Nephron (organoid): ENCODE data around the gene SGSH.
"Not testable (repeated sequence)": the region's sequence is repeated elsewhere in the genome, so short reads cannot be mapped to it uniquely, and the experiment has no call there.

ENCODE experiments used
- H3K27ac Mint-ChIP-seq, 3 experiments: 2 replicates each; pipeline ENCODE4 v1.8.0; 2020; ENCODE audit warnings: mixed read lengths in 3 of 3, mild to moderate bottlenecking in 2 of 3, moderate library complexity in 1 of 3
- H3K27me3 Mint-ChIP-seq: 2 replicates; pipeline ENCODE4 v1.8.0; 2021; ENCODE audit warnings: low read depth, mild to moderate bottlenecking, moderate library complexity, mixed read lengths
- H3K36me3 Mint-ChIP-seq: 2 replicates; pipeline ENCODE4 v1.8.0; 2020; ENCODE audit warnings: low read depth, mixed read lengths
- H3K4me1 Mint-ChIP-seq: 2 replicates; pipeline ENCODE4 v1.8.0; 2020; ENCODE audit warnings: mixed read lengths
- H3K4me3 Mint-ChIP-seq, 3 experiments: 2 replicates each; pipeline ENCODE4 v1.8.0; 2020; ENCODE audit warnings: mild to moderate bottlenecking in 3 of 3, mixed read lengths in 3 of 3, moderate library complexity in 2 of 3
- H3K9me3 Mint-ChIP-seq: 2 replicates; pipeline ENCODE4 v1.8.0; 2020; ENCODE audit warnings: mixed read lengths
- TF ChIP-seq, protein P1 (sequence below), 3 experiments: fragments of 200-600 bp; sonication (generic); IDR thresholded peaks; one replicate each; pipeline ENCODE4 v1.5.0; 2021; ENCODE audit warnings: antibody characterized with exemption in 3 of 3; ENCODE audit not compliant: unreplicated experiment in 3 of 3

Gene SGSH

DNA sequence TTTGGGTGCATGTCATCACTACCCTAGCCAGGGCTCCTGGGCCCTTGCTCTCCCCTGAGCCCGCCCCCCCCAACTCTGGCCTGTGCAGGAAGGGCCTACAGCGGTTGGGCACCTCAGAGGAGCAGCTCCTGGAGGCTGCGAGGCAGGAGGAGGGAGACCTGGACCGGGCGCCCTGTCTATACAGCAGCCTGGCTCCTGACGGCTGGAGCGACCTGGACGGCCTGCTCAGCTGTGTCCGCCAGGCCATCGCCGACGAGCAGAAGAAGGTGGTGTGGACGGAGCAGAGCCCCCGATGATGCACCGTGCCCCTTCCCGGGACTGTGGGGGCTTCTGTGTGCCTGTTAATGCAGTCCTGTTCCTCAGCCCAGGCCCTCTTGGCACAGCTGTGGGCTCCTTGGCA, 12.1 kb downstream of the SGSH start:
- no peak overlapping the region for H3K4me3 Mint-ChIP-seq
- H3K9me3 Mint-ChIP-seq = no peaks in the 10 kb centered on the region
- H3K27ac Mint-ChIP-seq = no peak overlapping the region
- TF ChIP-seq, protein P1, sequence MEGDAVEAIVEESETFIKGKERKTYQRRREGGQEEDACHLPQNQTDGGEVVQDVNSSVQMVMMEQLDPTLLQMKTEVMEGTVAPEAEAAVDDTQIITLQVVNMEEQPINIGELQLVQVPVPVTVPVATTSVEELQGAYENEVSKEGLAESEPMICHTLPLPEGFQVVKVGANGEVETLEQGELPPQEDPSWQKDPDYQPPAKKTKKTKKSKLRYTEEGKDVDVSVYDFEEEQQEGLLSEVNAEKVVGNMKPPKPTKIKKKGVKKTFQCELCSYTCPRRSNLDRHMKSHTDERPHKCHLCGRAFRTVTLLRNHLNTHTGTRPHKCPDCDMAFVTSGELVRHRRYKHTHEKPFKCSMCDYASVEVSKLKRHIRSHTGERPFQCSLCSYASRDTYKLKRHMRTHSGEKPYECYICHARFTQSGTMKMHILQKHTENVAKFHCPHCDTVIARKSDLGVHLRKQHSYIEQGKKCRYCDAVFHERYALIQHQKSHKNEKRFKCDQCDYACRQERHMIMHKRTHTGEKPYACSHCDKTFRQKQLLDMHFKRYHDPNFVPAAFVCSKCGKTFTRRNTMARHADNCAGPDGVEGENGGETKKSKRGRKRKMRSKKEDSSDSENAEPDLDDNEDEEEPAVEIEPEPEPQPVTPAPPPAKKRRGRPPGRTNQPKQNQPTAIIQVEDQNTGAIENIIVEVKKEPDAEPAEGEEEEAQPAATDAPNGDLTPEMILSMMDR (IDR thresholded peaks at IDR 0.05; ENCODE audit: unreplicated experiment in 3 of 3) = no peak
- H3K27me3 Mint-ChIP-seq = no peaks in the 10 kb centered on the region
- H3K4me1 Mint-ChIP-seq = no peaks in the 10 kb centered on the region
- H3K36me3 Mint-ChIP-seq = peaks cover 9% of the 10 kb centered on the region

DNA sequence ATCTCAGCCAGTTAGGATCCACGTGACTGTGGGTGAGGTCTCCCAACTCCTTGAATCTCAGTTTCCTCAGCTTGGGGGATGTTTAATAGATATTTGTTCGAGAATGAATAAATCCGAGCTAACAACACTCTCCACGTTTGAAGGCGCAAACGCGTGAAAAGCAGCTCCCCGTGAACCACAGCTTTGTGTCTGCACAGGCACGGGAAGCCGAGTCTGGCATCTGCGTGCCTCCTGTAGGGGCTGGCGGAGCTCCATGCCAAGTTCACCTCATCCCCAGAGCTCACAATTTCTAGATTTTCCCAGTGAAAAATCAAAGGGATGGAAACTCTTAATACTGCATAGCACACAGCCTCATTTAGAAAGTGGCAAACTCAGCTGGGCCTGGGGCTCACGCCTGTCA, 14.3 kb downstream of the SGSH start:
- no peaks in the 10 kb centered on the region for H3K9me3 Mint-ChIP-seq
- H3K4me1 Mint-ChIP-seq = no peaks in the 10 kb centered on the region
- H3K36me3 Mint-ChIP-seq = peaks cover 8% of the 10 kb centered on the region
- no peak overlapping the region for H3K27ac Mint-ChIP-seq
- TF ChIP-seq, protein P1 (IDR thresholded peaks at IDR 0.05; ENCODE audit: unreplicated experiment in 3 of 3) = no peak
- H3K4me3 Mint-ChIP-seq = no peak overlapping the region
- H3K27me3 Mint-ChIP-seq = no peaks in the 10 kb centered on the region

DNA sequence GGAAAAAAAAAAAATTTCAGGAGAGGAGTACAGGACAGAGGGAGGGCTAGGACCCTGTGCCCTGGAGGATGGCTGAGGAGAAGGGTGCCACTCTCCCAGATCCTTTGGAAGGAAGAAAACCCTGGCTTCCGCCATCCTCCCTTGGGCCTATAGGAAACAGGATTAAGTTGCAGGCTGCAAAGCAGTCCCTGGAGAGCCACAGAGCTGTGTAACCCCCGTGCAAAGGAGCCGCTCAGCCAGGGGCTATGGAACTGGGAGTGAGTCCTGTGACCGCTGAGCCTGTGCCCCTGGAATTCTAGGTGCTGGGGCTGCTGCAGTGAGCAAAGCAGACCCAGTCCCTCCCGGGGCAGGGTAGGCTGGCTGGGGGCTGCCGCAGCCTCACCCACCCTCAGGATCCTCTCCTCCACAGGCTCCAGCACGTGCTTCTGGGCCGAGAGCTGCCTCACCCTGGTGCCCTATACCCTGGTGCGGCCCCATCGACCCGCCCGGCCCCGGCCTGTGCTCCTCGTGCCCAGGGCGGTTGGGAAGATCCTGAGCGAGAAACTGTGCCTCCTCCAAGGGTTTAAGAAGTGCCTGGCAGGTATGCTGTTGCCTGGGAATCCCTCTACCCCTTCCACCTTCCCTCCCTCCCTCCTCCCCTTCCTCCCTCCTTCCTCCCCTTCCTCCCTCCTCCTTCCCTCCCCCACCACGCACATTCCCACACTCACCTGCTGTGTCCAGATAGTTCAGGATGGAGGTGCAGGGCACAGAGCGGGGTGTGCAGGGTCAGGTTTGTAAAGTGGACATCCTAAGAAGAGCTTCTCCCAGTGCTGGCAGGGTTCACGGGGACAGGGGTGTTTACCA, 15.3 kb downstream of the SGSH start:
- TF ChIP-seq, protein P1 (IDR thresholded peaks at IDR 0.05; ENCODE audit: unreplicated experiment in 3 of 3) = no peak
- Mint-ChIP-seq H3K9me3 (no peaks in the 10 kb centered on the region), H3K27me3 (no peaks in the 10 kb centered on the region), H3K4me1 (no peaks in the 10 kb centered on the region), H3K36me3 (peaks cover under 1% of the 10 kb centered on the region), H3K27ac (no peak overlapping the region), H3K4me3 (no peak overlapping the region)

DNA sequence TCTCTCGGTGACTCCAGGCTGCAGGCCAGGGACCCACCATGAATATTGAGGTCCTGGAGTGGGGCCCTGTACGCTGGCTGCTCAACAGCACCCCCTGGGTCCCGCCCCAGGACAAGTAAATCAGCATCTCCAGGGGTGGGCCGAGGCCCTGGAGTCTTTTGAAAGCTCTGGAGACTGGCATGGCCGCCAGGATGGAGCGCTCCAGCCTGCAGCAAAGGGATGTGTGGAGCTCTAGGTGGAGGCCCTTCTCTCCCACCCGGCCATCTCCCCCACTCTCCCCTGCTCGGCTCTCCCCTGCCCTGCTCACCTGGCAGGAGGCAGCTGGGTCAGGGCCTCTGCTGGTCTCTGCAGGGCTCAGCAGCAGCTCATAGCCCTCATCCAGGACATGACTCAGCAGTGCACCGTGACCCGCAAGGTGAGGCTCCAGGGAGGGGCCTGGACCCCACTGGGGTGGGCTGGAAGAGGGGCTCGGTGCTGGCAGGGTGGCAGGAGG, 16.6 kb downstream of the SGSH start:
- H3K9me3 Mint-ChIP-seq = no peaks in the 10 kb centered on the region
- H3K4me3 Mint-ChIP-seq = no peak overlapping the region
- no peaks in the 10 kb centered on the region for H3K27me3 Mint-ChIP-seq
- TF ChIP-seq, protein P1 (IDR thresholded peaks at IDR 0.05; ENCODE audit: unreplicated experiment in 3 of 3) = no peak
- no peak overlapping the region for H3K27ac Mint-ChIP-seq
- H3K4me1 Mint-ChIP-seq = no peaks in the 10 kb centered on the region
- no peaks in the 10 kb centered on the region for H3K36me3 Mint-ChIP-seq

DNA sequence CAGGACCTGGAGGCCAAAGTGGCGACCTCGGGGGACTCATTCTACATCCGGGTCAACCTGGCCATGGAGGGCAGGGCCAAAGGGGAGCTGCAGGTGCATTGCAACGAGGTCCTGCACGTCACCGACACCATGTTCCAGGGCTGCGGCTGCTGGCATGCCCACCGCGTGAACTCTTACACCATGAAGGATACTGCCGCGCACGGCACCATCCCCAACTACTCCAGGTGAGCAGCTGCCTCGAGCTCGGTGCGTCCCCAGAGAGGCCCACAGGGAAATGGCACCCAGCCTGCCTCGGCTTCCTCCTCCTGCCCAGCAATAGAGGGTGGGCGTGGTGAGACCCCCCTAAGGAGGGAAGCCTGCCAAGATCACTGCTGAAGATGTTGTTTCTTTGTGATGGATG, 17.9 kb downstream of the SGSH start:
- TF ChIP-seq, protein P1 (IDR thresholded peaks at IDR 0.05; ENCODE audit: unreplicated experiment in 3 of 3) = no peak
- no peak overlapping the region for H3K27ac Mint-ChIP-seq
- no peak overlapping the region for H3K4me3 Mint-ChIP-seq
- no peaks in the 10 kb centered on the region for H3K9me3 Mint-ChIP-seq
- no peaks in the 10 kb centered on the region for H3K36me3 Mint-ChIP-seq
- peaks cover 9% of the 10 kb centered on the region for H3K4me1 Mint-ChIP-seq
- H3K27me3 Mint-ChIP-seq = no peaks in the 10 kb centered on the region

DNA sequence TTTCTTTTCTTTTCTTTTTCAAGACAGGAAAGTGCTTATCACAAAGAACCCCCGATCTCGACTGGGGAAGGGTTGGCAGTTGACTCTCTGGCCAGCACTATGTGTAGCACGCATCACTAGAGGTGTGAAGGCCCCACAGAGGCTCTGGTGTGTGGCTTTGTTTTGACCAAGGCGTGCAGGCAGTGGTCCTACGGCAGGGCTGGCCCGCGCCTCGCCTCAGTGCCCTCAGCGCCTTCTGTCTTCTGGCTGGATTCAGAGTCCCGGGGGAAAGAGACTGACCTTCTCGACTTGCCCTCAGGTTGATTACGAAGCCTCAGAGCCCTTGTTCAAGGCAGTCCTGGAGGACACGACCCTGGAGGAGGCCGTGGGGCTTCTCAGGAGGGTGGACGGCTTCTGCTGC, 18.7 kb downstream of the SGSH start:
- H3K9me3 Mint-ChIP-seq = no peaks in the 10 kb centered on the region
- H3K4me3 Mint-ChIP-seq = no peak overlapping the region
- H3K27ac Mint-ChIP-seq = no peak overlapping the region
- TF ChIP-seq, protein P1 (IDR thresholded peaks at IDR 0.05; ENCODE audit: unreplicated experiment in 3 of 3) = no peak
- peaks cover 9% of the 10 kb centered on the region for H3K4me1 Mint-ChIP-seq
- no peaks in the 10 kb centered on the region for H3K36me3 Mint-ChIP-seq
- H3K27me3 Mint-ChIP-seq = no peaks in the 10 kb centered on the region

DNA sequence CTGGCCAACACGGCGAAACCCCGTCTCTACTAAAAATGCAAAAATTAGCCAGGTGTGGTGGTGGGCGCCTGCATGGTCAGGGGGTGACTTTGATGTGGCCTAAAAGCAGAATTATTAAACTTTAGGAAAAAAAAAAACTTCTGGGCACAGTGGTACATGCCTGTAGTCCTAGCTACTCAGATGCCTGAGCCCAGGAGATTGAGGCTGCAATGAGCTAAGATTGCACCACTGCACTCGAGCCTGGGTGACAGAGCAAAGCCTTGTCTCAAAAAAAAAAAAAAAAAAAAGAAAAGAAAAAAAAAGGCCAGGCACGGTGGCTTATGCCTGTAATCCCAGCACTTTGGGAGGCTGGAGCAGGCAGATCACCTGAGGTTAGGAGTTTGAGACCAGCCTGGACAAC, 20.8 kb downstream of the SGSH start:
- H3K27me3 Mint-ChIP-seq, H3K4me1 Mint-ChIP-seq, H3K9me3 Mint-ChIP-seq, H3K4me3 Mint-ChIP-seq, H3K36me3 Mint-ChIP-seq, H3K27ac Mint-ChIP-seq: not testable (repeated sequence)
